CD14-positive monocyte (primary cell): Measurements from ENCODE around the gene HVCN1. TPM values are rescaled to one million over a fixed set of nuclear protein-coding genes. Genes with fewer than 3 reads are reported as not detected.
A peak's percentile ranks its signal among the peaks of the same experiment; 100 is the strongest.

Experiments
- DNase-seq, 3 donors: peaks; one replicate each; pipeline ENCODE4 v3.0.0-alpha.2; 2011 to 2022
- H2AFZ ChIP-seq: 2 replicates; pipeline ENCODE4 v1.6.0; 2012; ENCODE audit warnings: mild to moderate bottlenecking, low read depth, low read length, inconsistent platforms; ENCODE audit not compliant: insufficient read depth, poor library complexity, severe bottlenecking
- H3K27ac ChIP-seq, 2 donors: 1 replicate in 1 of 2; 2 replicates in 1 of 2; pipeline ENCODE4 v1.5.1; 2012 to 2013; ENCODE audit warnings: low read length in 2 of 2, control low read depth in 1 of 2, inconsistent platforms in 1 of 2, low read depth in 1 of 2, mild to moderate bottlenecking in 1 of 2
- H3K27me3 ChIP-seq, 2 donors: one replicate each; pipeline versions ENCODE4 v1.6.0 to v1.6.1; 2011 to 2013; ENCODE audit warnings: low read length in 2 of 2; ENCODE audit not compliant: control insufficient read depth in 2 of 2, insufficient read depth in 2 of 2
- H3K36me3 ChIP-seq, 2 donors: replicated peaks in 1 of 2; 1 replicate in 1 of 2; 2 replicates in 1 of 2; pipeline versions ENCODE4 v1.5.1 to v1.6.1; 2012 to 2013; ENCODE audit warnings: low read length in 2 of 2, control low read depth in 1 of 2, inconsistent platforms in 1 of 2, mild to moderate bottlenecking in 1 of 2; ENCODE audit not compliant: insufficient read depth in 2 of 2, control insufficient read depth in 1 of 2
- H3K4me1 ChIP-seq, 2 donors: 1 replicate in 1 of 2; 2 replicates in 1 of 2; pipeline versions ENCODE4 v1.5.1 to v1.6.1; 2012 to 2013; ENCODE audit warnings: low read length in 2 of 2, control low read depth in 1 of 2, inconsistent platforms in 1 of 2, mild to moderate bottlenecking in 1 of 2, moderate library complexity in 1 of 2; ENCODE audit not compliant: insufficient read depth in 2 of 2, control insufficient read depth in 1 of 2
- H3K4me2 ChIP-seq: replicated peaks from 2 replicates; pipeline ENCODE3; 2012; ENCODE audit warnings: low read length, moderate library complexity, mild to moderate bottlenecking; ENCODE audit not compliant: poor library complexity, severe bottlenecking; ENCODE audit errors: extremely low read depth
- H3K4me3 ChIP-seq, 3 experiments: fragments of 200-600 bp in 1 of 3; sonication (generic) in 1 of 3; replicated peaks in 1 of 3; 1 replicate in 2 of 3; 2 replicates in 1 of 3; pipeline ENCODE4 v1.5.1; 2011 to 2013; ENCODE audit warnings: low read length in 3 of 3, mild to moderate bottlenecking in 3 of 3, control low read depth in 2 of 3, low read depth in 2 of 3, inconsistent platforms in 1 of 3, moderate library complexity in 1 of 3
- H3K79me2 ChIP-seq: 2 replicates; pipeline ENCODE4 v1.6.0; 2012; ENCODE audit warnings: mild to moderate bottlenecking, control low read depth, inconsistent platforms, low read length, moderate library complexity; ENCODE audit not compliant: insufficient read depth
- H3K9ac ChIP-seq: 2 replicates; pipeline ENCODE4 v1.6.0; 2017; ENCODE audit warnings: low read length, mild to moderate bottlenecking; ENCODE audit not compliant: insufficient read depth, poor library complexity, severe bottlenecking
- H3K9me3 ChIP-seq, 2 donors: replicated peaks in 1 of 2; 1 replicate in 1 of 2; 2 replicates in 1 of 2; pipeline versions ENCODE4 v1.5.1 to v1.6.1; 2012 to 2013; ENCODE audit warnings: low read length in 2 of 2, control low read depth in 1 of 2; ENCODE audit not compliant: control insufficient read depth in 1 of 2, insufficient read depth in 1 of 2
- H4K20me1 ChIP-seq: 2 replicates; pipeline ENCODE4 v1.6.0; 2012; ENCODE audit warnings: mild to moderate bottlenecking, low read length, control low read depth, moderate library complexity; ENCODE audit not compliant: insufficient read depth
- H3K27ac Mint-ChIP-seq, 7 donors: one replicate each; pipeline ENCODE4 v1.8.0; 2020; ENCODE audit warnings: mild to moderate bottlenecking in 7 of 7, mixed read lengths in 7 of 7, moderate library complexity in 6 of 7, inconsistent platforms in 2 of 7
- H3K27me3 Mint-ChIP-seq, 3 donors: one replicate each; pipeline ENCODE4 v1.8.0; 2021 to 2022; ENCODE audit warnings: low read depth in 3 of 3, mild to moderate bottlenecking in 3 of 3, mixed read lengths in 3 of 3, moderate library complexity in 3 of 3, inconsistent platforms in 1 of 3
- H3K36me3 Mint-ChIP-seq, 2 donors: one replicate each; pipeline ENCODE4 v1.8.0; 2020; ENCODE audit warnings: mixed read lengths in 2 of 2, inconsistent platforms in 1 of 2, mild to moderate bottlenecking in 1 of 2
- H3K4me1 Mint-ChIP-seq: one replicate; pipeline ENCODE4 v1.8.0; 2020; ENCODE audit warnings: mild to moderate bottlenecking, mixed read lengths
- H3K4me3 Mint-ChIP-seq, 2 donors: one replicate each; pipeline ENCODE4 v1.8.0; 2020; ENCODE audit warnings: mild to moderate bottlenecking in 2 of 2, mixed read lengths in 2 of 2, moderate library complexity in 1 of 2
- H3K9me3 Mint-ChIP-seq, 7 donors: one replicate each; pipeline ENCODE4 v1.8.0; 2020 to 2022; ENCODE audit warnings: mixed read lengths in 7 of 7, mild to moderate bottlenecking in 6 of 7, moderate library complexity in 6 of 7, inconsistent platforms in 2 of 7
- CTCF ChIP-seq: fragments of 200-600 bp; IDR thresholded peaks from one replicate; pipeline ENCODE4 v1.8.0; 2022; ENCODE audit warnings: antibody characterized with exemption, mild to moderate bottlenecking
- WGBS: methylation state at CpG from one replicate; pipeline ENCODE4 v1.1.5; 2013; ENCODE audit warnings: missing lambda C conversion rate; ENCODE audit not compliant: insufficient coverage; 5-methylcytosine and 5-hydroxymethylcytosine counted together
- intact Hi-C, 2 donors: fragments of 100-400 bp; cut with micrococcal nuclease; formaldehyde crosslinking; loops; one replicate each; pipeline versions ENCODE4 v1.15.0 to v1.15.1; 2023
- polyA plus RNA-seq, 3 donors: library from polyadenylated mRNA; depleted of rRNA in 1 of 3; unstranded in 2 of 3; stranded (reverse) in 1 of 3; fragments of 300-500 nt in 2 of 3; fragments of >200 nt in 1 of 3; fragmentation: Illumina TruSeq in 2 of 3; gene quantifications; 1 replicate in 2 of 3; 2 replicates in 1 of 3; pipeline ENCODE4 v1.2.3, GENCODE V29; 2012 to 2021

The HVCN1 gene
- polyA plus RNA-seq, 3 donors, result 119 to 167 (median 121) TPM

GRCh38 chr12:110718222-110718908 is 29.4 kb upstream of the HVCN1 start:
- intact Hi-C loops, result no loop called here
- no peaks in the 10 kb centered on the region for H3K27me3 Mint-ChIP-seq
- no peaks in the 10 kb centered on the region for H3K9me3 Mint-ChIP-seq
- TF ChIP-seq CTCF, result no peak
- H3K36me3 Mint-ChIP-seq, result peaks cover 57 to 58% of the 10 kb centered on the region in 2 donors
- H3K79me2 ChIP-seq, result peaks cover 7% of the 10 kb centered on the region
- no peak overlapping the region for H3K4me2 ChIP-seq
- no peak for DNase-seq
- H3K27ac ChIP-seq, result peak overlapping the region in 1 of 2 donors; percentile 43
- H3K4me1 ChIP-seq, result no peaks in the 10 kb centered on the region
- H3K9me3 ChIP-seq, result no peaks in the 10 kb centered on the region
- no peak overlapping the region for H3K4me3 ChIP-seq
- 94% methylated on average over 6 of the region's 7 CpGs for WGBS
- H3K4me3 Mint-ChIP-seq, result no peak overlapping the region
- H3K27ac Mint-ChIP-seq, result peak overlapping the region in 1 of 7 donors; percentile 55
- peaks cover 55 to 74% of the 10 kb centered on the region in 2 donors for H3K36me3 ChIP-seq
- no peak overlapping the region for H2AFZ ChIP-seq
- no peaks in the 10 kb centered on the region for H3K27me3 ChIP-seq
- no peak overlapping the region for H3K9ac ChIP-seq
- H3K4me1 Mint-ChIP-seq, result peaks cover 5% of the 10 kb centered on the region
- H4K20me1 ChIP-seq, result peaks cover 44% of the 10 kb centered on the region

- H3K27ac ChIP-seq, result no peak overlapping the region
- whole genome bisulfite sequencing, result 100% methylated on average over 2 of the region's 3 CpGs
- H3K9me3 Mint-ChIP-seq, result no peaks in the 10 kb centered on the region
These were observed 28.1 kb upstream of the HVCN1 start for GRCh38 chr12:110717037-110717436.

More at GRCh38 chr12:110717037-110717436, 28.1 kb upstream of the HVCN1 start:
- Mint-ChIP-seq H3K27ac (peak overlapping the region in 1 of 7 donors; percentile 45), H3K4me1 (peaks cover 6% of the 10 kb centered on the region), H3K4me3 (no peak overlapping the region), H3K36me3 (peaks cover 51% of the 10 kb centered on the region in 2 donors), H3K27me3 (peaks cover 0 to 2% (median 0%) of the 10 kb centered on the region in 3 donors)
- H3K36me3 ChIP-seq, result peaks cover 44 to 61% of the 10 kb centered on the region in 2 donors
- H3K4me1 ChIP-seq, result no peaks in the 10 kb centered on the region
- DNase-seq, result no peak
- no peaks in the 10 kb centered on the region for H3K27me3 ChIP-seq
- intact Hi-C loops, result no loop called here
- H3K9ac ChIP-seq, result no peak overlapping the region
- no peak overlapping the region for H3K4me3 ChIP-seq
- H4K20me1 ChIP-seq, result peaks cover 35% of the 10 kb centered on the region
- TF ChIP-seq CTCF, result no peak
- H3K79me2 ChIP-seq, result no peaks in the 10 kb centered on the region
- H3K4me2 ChIP-seq, result no peak overlapping the region
- H3K9me3 ChIP-seq, result no peaks in the 10 kb centered on the region
- H2AFZ ChIP-seq, result no peak overlapping the region
